C1 segment of cervical spinal cord (tissue), 14 donors: ENCODE data around the gene PAMR1.
"Not testable (repeated sequence)": the region's sequence is repeated elsewhere in the genome, so short reads cannot be mapped to it uniquely, and the experiment has no call there.

Experiments
- DNase-seq, 14 donors: peaks; one replicate each; lab custom pipeline; 2025; lab: John Stamatoyannopoulos, UW

Gene PAMR1

GRCh38 chr11:35525501-35526175 is at the start of gene PAMR1:
Gene PAMR1 (minus strand): TSS chr11:35525616. CDS start chr11:35525585, 31 bp downstream.
- peak in 5 of 14 donors; percentile 9 to 47 (median 32) for DNase-seq

GRCh38 chr11:35571696-35572095 is 46.3 kb upstream of the PAMR1 start:
- no peak for DNase-seq

- no peak for DNase-seq
Measured at GRCh38 chr11:35567737-35568465, 42.5 kb upstream of the PAMR1 start.

GRCh38 chr11:35566885-35567284 is 41.5 kb upstream of the PAMR1 start:
- DNase-seq, result no peak

GRCh38 chr11:35566181-35566580 is 40.8 kb upstream of the PAMR1 start:
- no peak for DNase-seq

GRCh38 chr11:35564245-35564595 is 38.8 kb upstream of the PAMR1 start:
- DNase-seq, result no peak

- no peak for DNase-seq
Measured at GRCh38 chr11:35563484-35564244, 38.2 kb upstream of the PAMR1 start.

GRCh38 chr11:35559949-35560348 is 34.5 kb upstream of the PAMR1 start:
- no peak for DNase-seq

- no peak for DNase-seq
Measured at GRCh38 chr11:35558513-35558912, 33.1 kb upstream of the PAMR1 start.

- no peak for DNase-seq
Measured at GRCh38 chr11:35555488-35555887, 30.1 kb upstream of the PAMR1 start.

GRCh38 chr11:35554491-35555437 is 29.3 kb upstream of the PAMR1 start:
- no peak for DNase-seq

GRCh38 chr11:35553831-35554230 is 28.4 kb upstream of the PAMR1 start:
- DNase-seq, result no peak

- no peak for DNase-seq
Measured at GRCh38 chr11:35553021-35553420, 27.6 kb upstream of the PAMR1 start.

- DNase-seq, result no peak
Measured at GRCh38 chr11:35552616-35553015, 27.2 kb upstream of the PAMR1 start.

- no peak for DNase-seq
Measured at GRCh38 chr11:35550374-35551036, 25.1 kb upstream of the PAMR1 start.

GRCh38 chr11:35549787-35550186 is 24.4 kb upstream of the PAMR1 start:
- DNase-seq, result no peak

- no peak for DNase-seq
Measured at GRCh38 chr11:35548925-35549561, 23.6 kb upstream of the PAMR1 start.

- not testable (repeated sequence) for DNase-seq
Measured at GRCh38 chr11:35547995-35548394, 22.6 kb upstream of the PAMR1 start.

GRCh38 chr11:35546317-35546716 is 20.9 kb upstream of the PAMR1 start:
- no peak for DNase-seq

- DNase-seq, result no peak
Measured at GRCh38 chr11:35545391-35546003, 20.1 kb upstream of the PAMR1 start.
